Endothelial cell of umbilical vein (primary cell): ENCODE results near the gene TNNI3K. TPM values are rescaled to one million over a fixed set of nuclear protein-coding genes. Genes with fewer than 3 reads are reported as not detected.
"Not testable (repeated sequence)": the region's sequence is repeated elsewhere in the genome, so short reads cannot be mapped to it uniquely, and the experiment has no call there.

ENCODE experiments used
- BruUV-seq: library from RNA; stranded (reverse); fragments of 400-500 nt; replicated peaks from 2 replicates; lab custom pipeline; 2021; lab: Mats Ljungman, UMichigan
- CTCF ChIA-PET: fragments of 300-600, 350-600 bp; sonication (Branson Sonifier 250); formaldehyde crosslinking; loops from one replicate; lab custom pipeline; 2021; ENCODE audit warnings: antibody characterized with exemption, inconsistent platforms; lab: Charles Lee
- POLR2A ChIA-PET: fragments of 300-600, 350-600 bp; sonication (Branson Sonifier 250); formaldehyde crosslinking; loops from one replicate; lab custom pipeline; 2021; ENCODE audit warnings: antibody characterized with exemption, inconsistent platforms; lab: Charles Lee
- DNase-seq: peaks from one replicate; pipeline ENCODE4 v3.0.0-alpha.2; 2011; ENCODE audit warnings: low read depth, low spot score
- FAIRE-seq: peaks from 2 replicates; lab custom pipeline; 2011; peaks lifted over from hg19 to GRCh38; lab: Jason Lieb, UNC
- H2AFZ ChIP-seq: 2 replicates; pipeline ENCODE4 v1.6.0; 2012; ENCODE audit warnings: low read depth, low read length, control low read depth, inconsistent platforms
- H3K27ac ChIP-seq: 2 replicates; pipeline ENCODE4 v1.5.1; 2011; ENCODE audit warnings: low read depth, mild to moderate bottlenecking, control low read depth, low read length, moderate library complexity; ENCODE audit not compliant: insufficient read depth
- H3K27me3 ChIP-seq, 2 experiments: 2 replicates each; pipeline versions ENCODE4 v1.6.0 to v1.6.1; 2011; ENCODE audit warnings: low read length in 2 of 2, mixed read lengths in 1 of 2; ENCODE audit not compliant: control insufficient read depth in 2 of 2, insufficient read depth in 2 of 2
- H3K36me3 ChIP-seq, 2 experiments: 2 replicates in 1 of 2; 3 replicates in 1 of 2; pipeline ENCODE4 v1.5.1; 2011; ENCODE audit warnings: low read length in 2 of 2, mild to moderate bottlenecking in 1 of 2, moderate library complexity in 1 of 2; ENCODE audit not compliant: control insufficient read depth in 2 of 2, insufficient read depth in 2 of 2; ENCODE audit errors: extremely low read depth in 1 of 2
- H3K4me1 ChIP-seq: 3 replicates; pipeline ENCODE4 v1.5.1; 2011; ENCODE audit warnings: mild to moderate bottlenecking, low read length; ENCODE audit not compliant: control insufficient read depth, insufficient read depth; ENCODE audit errors: extremely low read depth
- H3K4me2 ChIP-seq: 2 replicates; pipeline ENCODE4 v1.6.1; 2011; ENCODE audit warnings: low read length, control low read depth, mixed read lengths; ENCODE audit not compliant: insufficient read depth
- H3K4me3 ChIP-seq, 3 experiments: fragments of 200-600 bp in 1 of 3; sonication (generic), shearing (Covaris generic) in 1 of 3; replicated peaks in 1 of 3; 2 replicates each; pipeline ENCODE4 v1.5.1; 2011 to 2016; ENCODE audit warnings: control low read depth in 3 of 3, low read length in 3 of 3, mild to moderate bottlenecking in 2 of 3, inconsistent platforms in 1 of 3, low read depth in 1 of 3, moderate library complexity in 1 of 3; ENCODE audit not compliant: insufficient read depth in 1 of 3
- H3K79me2 ChIP-seq: 2 replicates; pipeline ENCODE4 v1.6.0; 2012; ENCODE audit warnings: low read length, inconsistent platforms; ENCODE audit not compliant: control insufficient read depth, insufficient read depth
- H3K9ac ChIP-seq: replicated peaks from 2 replicates; pipeline ENCODE3; 2011; ENCODE audit warnings: low read length, control low read depth; ENCODE audit not compliant: insufficient read depth; ENCODE audit errors: extremely low read depth
- H3K9me1 ChIP-seq: replicated peaks from 3 replicates; pipeline ENCODE4 v1.6.0; 2011; ENCODE audit warnings: mild to moderate bottlenecking, low read length; ENCODE audit not compliant: control insufficient read depth, insufficient read depth; ENCODE audit errors: extremely low read depth
- H3K9me3 ChIP-seq: replicated peaks from 2 replicates; pipeline ENCODE4 v1.5.1; 2012; ENCODE audit warnings: low read length, inconsistent platforms; ENCODE audit not compliant: control insufficient read depth, insufficient read depth
- H4K20me1 ChIP-seq: replicated peaks from 2 replicates; pipeline ENCODE3; 2011; ENCODE audit warnings: mild to moderate bottlenecking, low read length; ENCODE audit not compliant: control insufficient read depth, insufficient read depth; ENCODE audit errors: extremely low read depth
- CTCF ChIP-seq, 2 donors: IDR thresholded peaks; 1 replicate in 1 of 2; 2 replicates in 1 of 2; pipeline ENCODE4 v1.5.1; 2011; ENCODE audit warnings: low read length in 2 of 2, mild to moderate bottlenecking in 2 of 2, moderate library complexity in 2 of 2, control low read depth in 1 of 2, inconsistent platforms in 1 of 2, low read depth in 1 of 2; ENCODE audit not compliant: insufficient read depth in 1 of 2; ENCODE audit errors: extremely low read depth in 1 of 2
- EZH2 ChIP-seq: IDR thresholded peaks from 2 replicates; pipeline ENCODE4 v1.6.1; 2012; ENCODE audit warnings: borderline replicate concordance, low read depth, mild to moderate bottlenecking, moderate library complexity, low read length, inconsistent platforms; ENCODE audit not compliant: severe bottlenecking
- GATA2 ChIP-seq: IDR thresholded peaks from 2 replicates; pipeline ENCODE4 v1.7.0; 2011; ENCODE audit warnings: low read depth, mild to moderate bottlenecking, moderate library complexity, mixed read lengths, low read length; ENCODE audit not compliant: insufficient read length, insufficient read depth
- MYC ChIP-seq: IDR thresholded peaks from one replicate; pipeline ENCODE4 v1.6.1; 2011; ENCODE audit warnings: mild to moderate bottlenecking, low read depth, low read length
- POLR2AphosphoS5 ChIP-seq: IDR thresholded peaks from 2 replicates; pipeline ENCODE4 v1.6.1; 2012; ENCODE audit warnings: low read depth, mild to moderate bottlenecking, control low read depth, low read length, moderate library complexity; ENCODE audit not compliant: insufficient read depth
- dilution Hi-C: fragments of 300-500 bp; cut with MboI; formaldehyde crosslinking; loops from one replicate; pipeline ENCODE4 v1.15.0; 2019; ENCODE audit warnings: low sequenced_read_pairs; ENCODE audit not compliant: extremely low pct_ligation_motif_present
- intact Hi-C: fragments of 100-400 bp; cut with micrococcal nuclease; formaldehyde crosslinking; loops from one replicate; pipeline ENCODE4 v1.10.0; 2022
- polyA plus RNA-seq, 4 experiments: library from polyadenylated mRNA; depleted of rRNA in 3 of 4; stranded (reverse) in 3 of 4; unstranded in 1 of 4; fragments of >200 nt; gene quantifications; 2 replicates each; pipeline versions ENCODE4 v1.2.1 to v1.2.3, GENCODE V29; 2011 to 2012; ENCODE audit warnings: missing spikeins in 1 of 4
- total RNA-seq: library from RNA; stranded (reverse); gene quantifications from 2 replicates; pipeline ENCODE4 v1.2.3, GENCODE V29; 2021

The TNNI3K gene
- total and polyA plus RNA-seq, 2 donors (not counting 3 experiments of a cell fraction or from before 2014, with no cell fraction given), result 0.69 TPM; not detected in 1

GRCh38 chr1:74253243-74253824 lies 18.1 kb downstream of the TNNI3K start:
- H3K36me3 ChIP-seq, FAIRE-seq, H3K9me3 ChIP-seq, CTCF ChIA-PET, H3K4me2 ChIP-seq, H2AFZ ChIP-seq, DNase-seq, H3K9me1 ChIP-seq, H3K4me3 ChIP-seq, H3K79me2 ChIP-seq, H3K27ac ChIP-seq, H3K4me1 ChIP-seq, BruUV-seq, H3K27me3 ChIP-seq, POLR2A ChIA-PET, dilution Hi-C loops, H3K9ac ChIP-seq, intact Hi-C loops, H4K20me1 ChIP-seq: not testable (repeated sequence)

GRCh38 chr1:74266001-74266400 lies 30.8 kb downstream of the TNNI3K start:
- Histone ChIP-seq H3K27me3 (no peaks in the 10 kb centered on the region), H3K79me2 (no peaks in the 10 kb centered on the region), H3K27ac (no peak overlapping the region), H4K20me1 (no peaks in the 10 kb centered on the region), H3K9me1 (no peaks in the 10 kb centered on the region), H2AFZ (no peak overlapping the region), H3K9ac (no peak overlapping the region), H3K4me3 (no peak overlapping the region), H3K36me3 (no peaks in the 10 kb centered on the region), H3K4me2 (no peak overlapping the region), H3K4me1 (no peaks in the 10 kb centered on the region), H3K9me3 (no peaks in the 10 kb centered on the region)
- ChIA-PET POLR2A (no interaction called here), CTCF (interaction anchor here (1.2 kb wide), 1 partner anchor 86 kb away, joined by 3 read pairs; no protein-coding TSS in a partner anchor)
- DNase-seq, result no peak
- intact Hi-C loops, result no loop called here
- dilution Hi-C loops, result no loop called here
- FAIRE-seq, result no peak
- TF ChIP-seq MYC, result no peak
- no peak for TF ChIP-seq CTCF (IDR thresholded peaks at IDR 0.05; ENCODE audit: extremely low read depth in 1 of 2, insufficient read depth in 1 of 2, low read depth in 1 of 2, low read length in 2 of 2)
- no peak for TF ChIP-seq EZH2
- TF ChIP-seq GATA2, result no peak
- no peak for TF ChIP-seq POLR2AphosphoS5
- BruUV-seq, result no TSS peak
